ENCODE results near the gene DHX16.
A peak's percentile ranks its signal among the peaks of the same experiment; 100 is the strongest.
"Not testable (repeated sequence)": the region's sequence is repeated elsewhere in the genome, so short reads cannot be mapped to it uniquely, and the experiment has no call there.

The DHX16 gene

DNA sequence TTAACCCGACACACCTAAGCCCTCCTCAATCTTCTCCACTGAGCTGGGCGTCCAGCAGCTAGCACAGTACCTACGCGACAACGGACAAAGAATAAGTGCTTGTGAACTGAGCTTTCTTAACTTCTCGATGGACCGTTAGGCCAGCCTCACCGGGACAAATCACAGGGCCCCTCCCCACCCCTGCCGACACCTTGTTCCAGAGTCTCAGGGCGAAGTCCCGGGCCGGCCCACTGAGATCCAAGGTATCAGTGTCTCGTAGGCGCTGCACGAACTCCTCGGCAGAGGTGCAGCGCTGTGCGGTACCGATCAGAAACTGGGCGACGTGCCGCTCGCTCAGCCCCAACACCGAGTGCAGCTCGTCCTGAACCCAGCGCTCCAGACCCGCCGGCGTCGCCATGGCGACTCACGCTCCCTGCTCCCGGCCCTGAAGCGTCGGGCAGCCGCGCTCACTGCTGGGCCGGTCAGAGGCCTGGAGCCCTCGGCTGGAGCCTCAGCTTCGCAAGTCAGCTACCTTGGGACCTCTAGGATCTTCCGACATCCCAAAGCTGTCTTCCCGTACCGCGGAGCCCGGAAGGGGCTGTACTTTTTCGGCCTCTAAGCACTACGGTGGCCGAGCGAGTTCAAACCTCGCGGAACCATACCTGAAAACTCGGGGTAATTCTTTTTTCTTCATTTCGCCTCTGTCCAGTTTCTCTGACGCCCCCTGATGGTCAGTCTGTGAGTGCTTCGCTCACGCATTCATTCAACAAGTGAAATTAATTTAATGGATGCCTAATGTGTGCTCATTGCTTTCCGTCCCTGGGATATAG lies at the start of gene DHX16:
DHX16 (minus strand) TSS at position 562 of the 809 bp plus-strand sequence; CDS start at position 397, 165 bp downstream.
- DNase-seq: peak; percentile 88

DNA sequence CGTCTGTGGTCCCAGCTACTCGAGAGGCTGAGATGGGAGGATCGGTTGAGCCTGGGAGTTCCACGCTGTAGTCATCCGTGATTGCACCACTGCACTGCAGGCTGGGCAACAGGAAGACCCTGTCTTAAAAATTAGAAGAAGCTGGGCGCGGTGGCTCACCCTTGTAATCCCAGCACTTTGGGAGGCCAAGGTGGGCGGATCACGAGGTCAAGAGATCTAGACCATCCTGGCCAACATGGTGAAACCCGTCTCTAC lies 49.1 kb upstream of the DHX16 start:
- peak; percentile 21 for DNase-seq

DNA sequence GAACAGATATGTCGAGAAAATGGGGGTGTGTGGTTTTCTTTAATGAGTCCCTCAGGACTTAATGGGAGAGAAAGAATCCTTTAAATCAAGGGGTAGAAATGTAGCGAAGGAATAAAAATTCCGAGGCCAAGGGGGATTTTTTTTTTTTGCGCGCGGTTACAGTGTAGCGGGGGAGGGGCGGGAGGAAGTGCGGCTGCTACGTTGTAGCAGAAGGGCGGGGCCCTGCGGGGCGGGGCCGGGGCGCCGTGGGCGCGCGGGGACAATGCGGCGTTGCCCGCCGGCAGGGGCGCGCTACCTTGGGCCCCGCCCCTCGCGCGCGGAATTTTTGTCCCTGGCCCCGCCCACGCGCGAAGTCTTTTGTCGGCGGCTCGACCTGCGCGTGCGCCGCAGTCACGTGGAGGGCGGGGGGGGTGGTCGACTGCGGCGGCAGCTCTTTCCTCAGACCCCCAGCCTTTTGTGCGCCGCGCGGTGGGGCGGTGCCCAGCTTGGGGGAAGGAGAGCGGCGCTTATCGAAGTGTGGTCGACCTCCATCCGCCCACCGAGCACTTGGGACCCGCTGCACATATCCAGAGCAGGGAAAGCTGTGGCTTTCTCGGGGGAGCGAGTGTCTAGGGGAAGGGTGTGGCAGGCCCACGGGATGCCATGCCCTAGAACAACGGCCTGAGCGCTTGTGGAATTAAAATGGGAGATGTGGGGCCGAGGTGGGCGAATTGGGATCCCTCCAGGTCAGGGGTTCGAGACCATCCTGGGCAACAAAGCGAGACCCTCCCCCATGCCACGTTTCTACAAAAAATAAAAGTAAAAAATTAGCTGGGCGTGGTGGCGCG lies 48.6 kb upstream of the DHX16 start:
- DNase-seq: peak; percentile 95

DNA sequence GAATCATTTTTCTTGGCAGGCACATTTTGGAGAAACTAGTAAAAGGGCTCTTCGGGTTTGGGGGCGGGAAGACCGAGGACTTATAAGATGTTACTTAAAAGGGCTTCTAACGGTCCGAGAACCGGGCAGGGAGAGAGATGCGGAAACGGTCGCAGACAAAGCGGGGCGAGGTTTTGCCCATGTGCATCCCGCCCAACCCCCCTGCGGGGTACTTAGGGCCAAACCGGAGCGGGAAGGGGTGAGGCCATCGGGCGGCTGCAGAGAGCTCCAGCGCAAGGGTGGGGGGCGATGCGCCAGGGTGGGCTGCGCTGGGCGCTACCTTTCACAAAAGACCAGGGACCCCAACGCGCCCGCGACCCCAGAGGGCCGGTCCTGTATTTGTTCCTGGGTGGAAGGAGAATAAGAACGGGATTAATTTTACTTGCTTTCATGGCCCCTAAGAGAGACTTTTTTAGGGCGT lies 48.0 kb upstream of the DHX16 start:
- peak; percentile 51 for DNase-seq

GRCh38 chr6:30719791-30720737 lies 47.3 kb upstream of the DHX16 start, which contains the start of gene TUBB:
TUBB (plus strand) TSS chr6:30720352; CDS start chr6:30720507, 155 bp downstream.
- DNase-seq: peak; percentile 94

GRCh38 chr6:30719356-30719755 lies 46.5 kb upstream of the DHX16 start:
- no peak for DNase-seq

DNA sequence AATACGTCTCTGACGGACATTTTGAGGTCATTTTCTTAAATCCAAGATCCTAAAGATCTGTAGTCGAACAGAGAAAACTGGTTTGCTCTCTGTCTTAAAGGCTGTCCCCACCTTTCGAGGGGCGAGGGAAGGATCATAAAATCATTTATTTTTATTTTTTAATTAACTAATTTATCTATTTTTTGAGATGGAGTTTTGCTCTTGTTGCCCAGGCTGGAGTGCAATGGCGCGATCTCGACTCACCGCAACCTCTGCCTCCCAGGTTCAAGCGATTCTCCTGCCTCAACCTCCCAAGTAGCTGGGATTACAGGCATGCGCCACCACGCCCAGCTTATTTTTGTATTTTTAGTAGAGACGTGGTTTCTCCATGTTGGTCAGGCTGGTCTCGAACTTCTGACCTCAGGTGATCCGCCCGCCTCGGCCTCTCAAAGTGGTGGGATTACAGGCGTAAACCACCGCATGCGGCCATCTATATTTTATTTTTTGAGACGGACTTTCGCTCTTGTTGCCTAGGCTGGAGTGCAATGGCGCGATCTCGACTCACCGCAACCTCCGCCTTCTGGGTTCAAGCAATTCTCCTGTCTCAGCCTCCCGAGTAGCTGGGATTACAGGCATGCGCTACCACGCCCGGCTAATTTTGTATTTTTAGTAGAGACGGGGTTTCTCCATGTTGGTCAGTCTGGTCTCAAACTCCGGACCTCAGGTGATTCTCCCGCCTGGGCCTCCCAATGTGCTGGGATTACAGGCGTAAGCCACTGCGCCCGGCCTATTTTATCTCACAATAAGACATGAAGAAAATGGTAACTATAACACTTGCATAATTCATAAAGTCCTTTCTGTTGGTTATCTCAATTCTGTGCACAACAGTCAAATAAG lies 45.3 kb upstream of the DHX16 start:
- DNase-seq: not testable (repeated sequence)

DNA sequence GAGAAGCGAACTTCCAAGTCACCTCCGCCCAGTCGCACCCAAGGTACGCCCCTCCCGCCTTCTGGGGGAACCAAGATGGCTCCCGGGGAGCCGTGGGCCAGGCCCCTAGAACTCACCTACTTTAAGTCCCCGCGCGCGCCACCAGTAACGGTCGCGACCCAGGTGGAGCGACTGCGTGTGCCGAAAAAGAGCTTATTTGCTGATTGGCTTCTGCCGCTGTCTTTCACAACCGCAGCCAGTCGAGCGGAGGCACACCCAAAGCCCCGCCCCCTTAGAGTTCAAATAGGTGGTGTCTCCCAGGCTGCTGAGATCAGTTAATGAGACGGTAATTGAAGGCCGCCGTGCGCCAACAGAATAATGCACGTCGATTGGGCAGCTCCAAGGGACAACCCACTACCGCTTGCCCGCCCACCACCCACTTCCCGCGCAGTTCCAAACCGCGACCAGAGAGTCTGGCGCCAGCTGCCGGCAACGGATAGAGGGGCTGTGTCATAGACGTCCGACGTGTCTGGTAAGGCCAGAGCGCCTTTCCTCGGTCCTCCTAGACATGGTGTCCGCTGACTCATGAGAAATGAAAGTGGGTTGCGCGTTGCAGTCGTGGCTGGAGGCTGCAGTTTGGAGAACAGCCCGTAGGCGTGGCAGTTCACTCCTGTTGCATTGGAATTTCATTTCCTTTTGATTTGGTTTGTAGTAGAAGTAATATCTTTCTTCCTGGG lies 44.5 kb upstream of the DHX16 start, which contains the start of gene MDC1:
MDC1 (minus strand) TSS at position 153 of the 716 bp plus-strand sequence. CDS start 2,106 bp downstream, outside the sequence.
- DNase-seq: peak; percentile 97

DNA sequence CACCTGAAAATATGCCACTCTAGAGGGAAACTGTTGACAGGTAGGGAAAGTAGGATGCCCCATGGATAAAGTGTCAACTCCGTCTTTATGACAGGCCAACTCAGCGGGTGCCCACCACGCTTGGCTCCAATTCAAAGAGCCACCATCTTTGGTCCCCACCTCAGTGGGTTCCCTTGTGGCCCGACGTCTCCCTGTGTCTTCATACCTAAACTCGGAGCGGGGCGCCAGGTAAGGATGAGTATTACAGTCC lies 44.0 kb upstream of the DHX16 start:
- DNase-seq: no peak

DNA sequence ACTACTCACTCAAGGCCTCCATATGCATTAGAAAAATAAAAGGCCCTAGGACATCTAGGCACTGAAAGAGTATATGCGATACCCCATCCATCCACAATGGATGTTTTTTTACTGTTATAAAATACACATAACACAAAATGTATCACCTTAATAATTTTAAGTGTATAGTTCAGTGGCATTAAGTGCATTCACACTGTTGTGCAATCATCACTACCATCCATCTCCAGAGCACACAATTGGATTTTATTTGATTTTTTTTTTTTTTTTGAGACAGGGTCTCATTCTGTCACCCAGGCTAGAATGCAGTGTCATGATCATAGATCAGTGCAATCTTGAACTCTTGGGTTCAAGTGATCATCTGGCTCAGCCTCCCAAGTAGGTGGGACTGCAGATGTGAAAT lies 41.5 kb upstream of the DHX16 start:
- no peak for DNase-seq

GRCh38 chr6:30712441-30712945 lies 39.7 kb upstream of the DHX16 start:
- no peak for DNase-seq

DNA sequence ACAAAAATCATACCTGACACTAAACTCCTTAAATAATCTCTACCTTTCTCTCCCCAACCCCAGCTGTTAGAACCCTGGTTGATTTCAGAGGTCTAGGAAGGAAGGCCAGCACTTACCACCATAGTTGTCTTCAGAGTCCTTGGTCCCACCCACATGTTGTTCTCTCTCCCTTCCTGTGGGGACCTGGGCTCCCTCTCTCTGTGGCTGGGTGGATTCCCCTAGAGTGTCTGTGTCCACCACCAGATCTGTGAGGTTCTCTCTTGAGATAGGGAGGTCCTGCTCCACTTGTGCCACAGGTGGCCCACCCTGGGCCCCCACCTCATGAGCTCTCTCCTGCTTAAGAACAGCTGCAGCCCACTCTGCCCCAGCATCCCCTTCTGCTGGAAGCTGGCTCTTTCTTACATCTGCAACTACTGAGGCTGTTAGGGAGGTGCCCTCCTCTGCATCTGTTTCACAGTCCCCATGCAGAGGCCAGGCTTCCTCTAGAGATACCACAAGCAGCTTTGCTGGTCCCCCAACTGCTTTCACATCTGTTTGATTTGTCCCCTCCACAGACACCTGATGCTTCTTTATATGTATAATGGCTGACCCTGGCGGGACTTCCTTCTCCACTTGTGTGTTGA lies 39.1 kb upstream of the DHX16 start:
- DNase-seq: no peak

GRCh38 chr6:30709101-30709868 lies 36.5 kb upstream of the DHX16 start:
- DNase-seq: no peak

DNA sequence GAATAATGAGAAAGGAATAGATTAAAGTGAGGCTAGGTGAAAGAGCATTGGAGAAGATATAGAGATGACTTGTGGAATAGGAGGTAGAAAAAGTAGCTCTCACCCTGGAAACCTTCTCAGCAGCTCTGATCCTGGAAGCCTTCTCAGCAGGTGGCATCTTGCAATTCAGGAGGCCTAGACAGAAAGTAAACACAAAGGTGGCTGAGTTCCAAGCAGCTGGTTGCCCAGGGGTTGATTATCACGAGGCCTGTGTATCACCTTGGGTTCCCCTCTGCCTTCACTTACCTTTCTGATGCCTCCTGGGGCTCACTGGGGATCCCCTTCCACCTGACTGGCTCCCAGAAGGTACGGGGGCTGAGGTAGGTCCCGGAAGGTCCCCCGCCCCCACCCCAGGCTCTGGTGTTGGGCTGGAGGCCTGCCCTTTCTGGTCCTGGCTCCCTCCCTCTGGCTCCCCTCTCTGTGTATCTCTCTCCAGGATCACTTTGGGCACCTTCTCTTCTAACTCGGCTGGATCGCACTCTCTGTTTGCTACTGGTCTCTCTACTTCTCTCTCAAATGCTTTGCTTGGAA lies 34.6 kb upstream of the DHX16 start:
- DNase-seq: no peak

DNA sequence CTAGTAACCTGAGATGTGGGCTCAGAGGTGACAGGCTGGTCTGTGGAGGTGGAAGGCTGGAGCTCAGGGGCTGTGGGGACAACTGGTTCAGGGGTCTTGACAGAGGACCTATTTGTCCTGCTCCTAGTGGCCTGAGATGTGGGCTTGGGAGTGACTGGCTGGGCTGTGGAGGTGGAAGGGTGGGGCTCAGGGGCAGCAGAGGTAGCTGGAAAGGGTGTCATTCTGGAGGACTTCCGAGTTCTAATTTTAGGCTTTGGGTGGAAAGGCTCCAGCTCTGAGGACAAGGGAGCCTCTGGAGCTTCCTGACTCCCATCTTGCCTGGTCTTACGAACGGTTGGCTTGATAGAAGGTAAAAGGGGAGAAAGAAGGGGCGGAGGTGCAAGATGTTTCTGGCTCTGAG lies 32.8 kb upstream of the DHX16 start:
- DNase-seq: no peak

GRCh38 chr6:30703821-30704220 lies 31.0 kb upstream of the DHX16 start:
- DNase-seq: no peak

GRCh38 chr6:30703011-30703410 lies 30.2 kb upstream of the DHX16 start:
- DNase-seq: no peak

DNA sequence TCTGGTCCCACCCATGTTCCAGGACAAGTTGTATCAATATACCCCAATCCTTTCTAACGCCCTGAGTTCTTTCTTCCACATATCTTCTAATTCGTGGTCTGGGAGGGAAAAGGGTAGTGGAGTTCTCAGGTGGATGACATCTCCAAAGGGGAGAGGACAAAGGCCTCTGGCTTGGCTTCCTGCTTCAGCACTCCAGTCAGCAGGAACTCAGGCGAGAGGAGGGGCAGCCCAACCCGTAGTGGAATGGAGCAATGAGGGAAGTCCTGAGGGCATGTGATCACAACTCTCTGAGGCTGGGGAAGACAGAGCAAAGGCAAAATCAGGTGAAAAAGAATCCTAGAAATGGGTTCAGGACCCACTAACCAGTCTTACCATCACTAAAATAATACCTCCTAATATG lies 27.5 kb upstream of the DHX16 start:
- no peak for DNase-seq

DNA sequence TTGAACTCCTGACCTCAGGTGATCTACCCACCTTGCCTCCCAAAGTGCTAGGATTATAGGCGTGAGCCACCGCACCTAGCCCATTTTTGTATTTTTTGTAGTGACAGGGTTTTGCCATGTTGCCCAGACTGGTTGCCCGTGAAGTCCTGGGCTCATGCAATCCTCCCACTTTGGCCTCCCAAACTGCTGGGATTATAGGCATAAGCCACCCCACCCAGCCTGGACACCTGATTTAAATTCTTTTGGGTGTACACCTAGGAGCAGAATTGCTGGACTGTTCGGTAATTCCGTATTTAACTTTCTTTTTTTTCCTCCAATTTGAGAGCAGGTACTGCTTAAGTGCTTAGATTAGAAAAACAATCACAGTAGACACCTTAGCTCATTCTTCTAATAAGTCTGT lies 23.6 kb upstream of the DHX16 start:
- DNase-seq: no peak

All from activated CD4-positive, alpha-beta T cell treated with anti-CD3 and anti-CD28 coated beads, Interleukin-2, amount 50 U/mL, for 1 hour (primary cell).